Nephron (organoid): ENCODE data around the gene NPTX1.
A peak's percentile ranks its signal among the peaks of the same experiment; 100 is the strongest.

ENCODE experiments used
- H3K27ac Mint-ChIP-seq, 3 experiments: 2 replicates each; pipeline ENCODE4 v1.8.0; 2020; ENCODE audit warnings: mixed read lengths in 3 of 3, mild to moderate bottlenecking in 2 of 3, moderate library complexity in 1 of 3
- H3K27me3 Mint-ChIP-seq: 2 replicates; pipeline ENCODE4 v1.8.0; 2021; ENCODE audit warnings: low read depth, mild to moderate bottlenecking, moderate library complexity, mixed read lengths
- H3K36me3 Mint-ChIP-seq: 2 replicates; pipeline ENCODE4 v1.8.0; 2020; ENCODE audit warnings: low read depth, mixed read lengths
- H3K4me1 Mint-ChIP-seq: 2 replicates; pipeline ENCODE4 v1.8.0; 2020; ENCODE audit warnings: mixed read lengths
- H3K4me3 Mint-ChIP-seq, 3 experiments: 2 replicates each; pipeline ENCODE4 v1.8.0; 2020; ENCODE audit warnings: mild to moderate bottlenecking in 3 of 3, mixed read lengths in 3 of 3, moderate library complexity in 2 of 3
- H3K9me3 Mint-ChIP-seq: 2 replicates; pipeline ENCODE4 v1.8.0; 2020; ENCODE audit warnings: mixed read lengths
- TF ChIP-seq, protein P1 (sequence below), 3 experiments: fragments of 200-600 bp; sonication (generic); IDR thresholded peaks; one replicate each; pipeline ENCODE4 v1.5.0; 2021; ENCODE audit warnings: antibody characterized with exemption in 3 of 3; ENCODE audit not compliant: unreplicated experiment in 3 of 3

The NPTX1 gene

DNA sequence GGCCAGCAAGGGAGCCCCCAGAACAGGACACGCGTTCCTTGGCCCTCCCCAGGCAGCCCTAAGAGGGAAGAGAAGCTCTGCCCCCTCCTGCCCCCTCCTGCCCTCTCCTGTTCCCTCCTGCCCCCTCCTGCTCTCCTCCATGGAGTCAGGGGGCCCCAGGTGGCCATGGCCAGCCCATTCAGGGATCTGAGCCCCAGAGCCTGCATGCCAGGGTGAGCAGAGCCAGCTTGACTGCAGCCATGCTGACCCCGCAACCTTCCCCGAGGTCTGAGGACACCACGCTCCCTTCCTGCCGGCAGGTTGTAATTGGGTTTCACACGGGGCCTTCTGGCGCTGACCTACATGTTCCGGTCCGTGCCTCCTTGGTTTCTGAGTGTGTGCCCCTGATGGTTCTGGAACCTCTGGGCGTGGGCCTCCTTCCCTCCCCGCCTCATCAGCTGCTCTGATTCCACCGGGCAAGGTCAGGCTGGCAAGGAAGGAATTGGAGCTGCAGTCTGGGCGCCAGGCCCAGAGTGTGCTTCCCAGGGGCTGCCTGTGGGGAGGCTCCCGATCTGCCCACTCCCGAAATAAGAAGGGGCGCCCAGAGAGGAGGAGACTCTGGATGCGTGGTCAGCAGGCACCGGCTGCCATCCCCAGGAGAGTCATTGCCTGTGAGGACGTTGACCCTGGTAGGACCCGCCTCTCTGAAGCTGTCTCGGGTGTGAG is 23.7 kb upstream of the NPTX1 start:
- Mint-ChIP-seq H3K27ac (no peak overlapping the region), H3K9me3 (no peaks in the 10 kb centered on the region), H3K36me3 (no peaks in the 10 kb centered on the region), H3K4me1 (peaks cover 27% of the 10 kb centered on the region), H3K27me3 (peaks cover 50% of the 10 kb centered on the region), H3K4me3 (no peak overlapping the region)
- TF ChIP-seq, protein P1, sequence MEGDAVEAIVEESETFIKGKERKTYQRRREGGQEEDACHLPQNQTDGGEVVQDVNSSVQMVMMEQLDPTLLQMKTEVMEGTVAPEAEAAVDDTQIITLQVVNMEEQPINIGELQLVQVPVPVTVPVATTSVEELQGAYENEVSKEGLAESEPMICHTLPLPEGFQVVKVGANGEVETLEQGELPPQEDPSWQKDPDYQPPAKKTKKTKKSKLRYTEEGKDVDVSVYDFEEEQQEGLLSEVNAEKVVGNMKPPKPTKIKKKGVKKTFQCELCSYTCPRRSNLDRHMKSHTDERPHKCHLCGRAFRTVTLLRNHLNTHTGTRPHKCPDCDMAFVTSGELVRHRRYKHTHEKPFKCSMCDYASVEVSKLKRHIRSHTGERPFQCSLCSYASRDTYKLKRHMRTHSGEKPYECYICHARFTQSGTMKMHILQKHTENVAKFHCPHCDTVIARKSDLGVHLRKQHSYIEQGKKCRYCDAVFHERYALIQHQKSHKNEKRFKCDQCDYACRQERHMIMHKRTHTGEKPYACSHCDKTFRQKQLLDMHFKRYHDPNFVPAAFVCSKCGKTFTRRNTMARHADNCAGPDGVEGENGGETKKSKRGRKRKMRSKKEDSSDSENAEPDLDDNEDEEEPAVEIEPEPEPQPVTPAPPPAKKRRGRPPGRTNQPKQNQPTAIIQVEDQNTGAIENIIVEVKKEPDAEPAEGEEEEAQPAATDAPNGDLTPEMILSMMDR (IDR thresholded peaks at IDR 0.05; ENCODE audit: unreplicated experiment in 3 of 3), result no peak

DNA sequence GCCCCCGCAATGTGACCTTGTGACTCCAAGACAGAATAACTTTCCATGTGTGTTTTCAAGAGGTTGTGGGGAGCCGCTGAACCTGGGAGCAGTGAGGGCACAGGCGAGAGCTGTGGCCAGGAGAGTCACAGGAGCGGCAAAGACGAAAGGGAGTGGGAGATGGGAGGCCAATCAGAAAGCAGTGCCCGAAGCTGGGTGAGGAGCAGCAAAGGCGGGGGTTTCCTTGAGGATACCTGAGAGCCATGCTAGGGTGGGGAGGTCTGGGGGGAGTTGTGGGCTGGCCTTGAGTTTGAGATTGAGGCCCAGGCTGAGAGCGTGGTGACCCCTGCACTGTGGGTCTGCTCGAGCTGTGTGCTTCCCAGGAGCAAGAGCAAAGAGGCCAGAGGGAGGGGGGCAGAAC is 23.2 kb upstream of the NPTX1 start:
- Mint-ChIP-seq H3K36me3 (no peaks in the 10 kb centered on the region), H3K9me3 (no peaks in the 10 kb centered on the region), H3K27ac (peak overlapping the region in 2 of 3 experiments; percentile 2 to 13), H3K27me3 (peaks cover 48% of the 10 kb centered on the region), H3K4me3 (no peak overlapping the region), H3K4me1 (peaks cover 24% of the 10 kb centered on the region)
- TF ChIP-seq, protein P1 (IDR thresholded peaks at IDR 0.05; ENCODE audit: unreplicated experiment in 3 of 3), result no peak

DNA sequence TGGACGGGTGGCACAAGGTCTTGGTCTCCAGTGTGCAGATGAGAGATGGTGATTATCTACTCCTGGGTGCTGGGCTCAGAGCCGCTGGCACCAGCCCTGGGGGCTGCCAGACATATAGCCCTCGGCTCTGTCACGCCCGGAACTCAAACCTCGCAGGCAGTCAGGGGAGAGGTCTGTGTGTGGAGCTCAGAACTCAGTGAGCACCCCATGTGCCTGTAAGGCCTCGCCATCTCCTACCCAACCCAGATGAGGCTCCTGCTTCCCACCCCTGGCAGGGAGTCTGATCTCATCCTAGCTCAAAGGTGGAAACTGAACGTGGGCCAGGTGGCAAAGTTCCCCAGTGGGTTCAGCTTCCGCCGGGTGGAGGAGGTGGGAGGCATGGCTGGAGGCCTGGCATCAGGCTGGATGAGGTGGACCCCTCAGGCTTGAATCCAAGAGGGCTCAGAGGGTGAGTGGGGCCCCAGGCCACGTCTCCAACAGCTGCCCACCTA is 22.6 kb upstream of the NPTX1 start:
- no peaks in the 10 kb centered on the region for H3K9me3 Mint-ChIP-seq
- TF ChIP-seq, protein P1 (IDR thresholded peaks at IDR 0.05; ENCODE audit: unreplicated experiment in 3 of 3), result no peak
- peaks cover 24% of the 10 kb centered on the region for H3K4me1 Mint-ChIP-seq
- H3K36me3 Mint-ChIP-seq, result no peaks in the 10 kb centered on the region
- H3K4me3 Mint-ChIP-seq, result no peak overlapping the region
- H3K27me3 Mint-ChIP-seq, result peaks cover 50% of the 10 kb centered on the region
- peak overlapping the region in 2 of 3 experiments; percentile 2 to 13 for H3K27ac Mint-ChIP-seq

DNA sequence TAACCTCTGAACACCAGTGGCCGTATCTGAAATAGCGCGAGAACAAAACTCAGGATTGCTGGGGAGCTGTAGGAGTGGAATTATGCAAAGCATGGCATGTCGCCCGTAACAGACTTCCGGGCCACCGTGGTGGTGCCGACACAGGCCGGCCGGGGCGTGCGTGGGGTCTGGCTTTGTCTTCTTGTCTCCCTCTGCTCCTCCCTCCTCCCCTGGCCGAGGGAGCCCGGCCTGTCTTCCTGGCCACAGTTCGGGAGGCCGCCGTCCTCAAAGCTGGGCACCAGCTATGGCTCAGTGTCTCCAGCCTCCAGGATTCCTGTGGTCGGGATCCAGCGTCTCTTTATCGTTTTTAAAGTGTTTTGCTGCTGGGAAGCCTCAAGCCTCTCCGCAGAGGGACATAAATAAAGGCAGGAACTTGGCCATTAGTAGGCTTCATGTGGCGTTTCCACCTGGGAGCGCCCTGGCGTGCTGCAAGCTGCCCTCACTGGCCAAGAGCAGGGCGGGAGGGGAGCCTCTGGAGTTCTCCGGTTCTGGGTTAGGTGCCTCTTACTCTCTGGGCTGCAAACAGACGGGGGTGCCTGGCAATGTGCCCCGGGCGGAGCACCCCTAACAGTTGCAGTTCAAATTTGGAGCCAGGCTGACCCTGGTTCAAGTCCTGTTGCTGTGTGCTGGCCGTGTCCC is 22.0 kb upstream of the NPTX1 start:
- TF ChIP-seq, protein P1 (IDR thresholded peaks at IDR 0.05; ENCODE audit: unreplicated experiment in 3 of 3), result no peak
- Mint-ChIP-seq H3K4me3 (no peak overlapping the region), H3K9me3 (no peaks in the 10 kb centered on the region), H3K4me1 (peaks cover 24% of the 10 kb centered on the region), H3K27ac (peak overlapping the region in 2 of 3 experiments; percentile 6 to 9), H3K36me3 (no peaks in the 10 kb centered on the region), H3K27me3 (peaks cover 54% of the 10 kb centered on the region)

DNA sequence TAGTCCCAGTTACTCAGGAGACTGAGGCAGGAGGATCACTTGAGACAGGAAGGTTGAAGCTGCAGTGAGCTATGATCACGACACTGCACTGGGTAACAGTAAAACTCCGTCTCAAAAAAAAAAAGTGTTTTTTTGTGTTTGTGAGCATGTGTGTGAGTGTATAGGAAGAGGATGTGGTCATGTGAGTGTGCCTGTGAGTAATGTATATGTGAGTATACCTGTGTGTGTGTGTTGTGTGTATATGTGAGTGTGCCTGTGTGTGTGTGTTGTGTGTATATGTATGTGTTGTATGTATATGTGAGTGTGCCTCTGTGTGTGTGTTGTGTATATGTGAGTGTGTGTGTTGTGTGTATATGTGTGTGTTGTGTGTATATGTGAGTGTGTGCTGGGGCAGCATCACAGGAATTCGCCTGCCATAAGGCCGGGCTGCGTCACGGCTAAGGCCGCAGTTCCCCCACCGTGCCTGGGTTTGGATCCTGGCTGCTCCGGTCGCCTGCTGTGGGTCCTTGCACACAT is 21.4 kb upstream of the NPTX1 start:
- peaks cover 28% of the 10 kb centered on the region for H3K4me1 Mint-ChIP-seq
- peaks cover 59% of the 10 kb centered on the region for H3K27me3 Mint-ChIP-seq
- H3K27ac Mint-ChIP-seq, result peak overlapping the region in 2 of 3 experiments; percentile 6 to 9
- H3K4me3 Mint-ChIP-seq, result peak overlapping the region in 1 of 3 experiments; percentile 0
- TF ChIP-seq, protein P1 (IDR thresholded peaks at IDR 0.05; ENCODE audit: unreplicated experiment in 3 of 3), result no peak
- H3K36me3 Mint-ChIP-seq, result no peaks in the 10 kb centered on the region
- no peaks in the 10 kb centered on the region for H3K9me3 Mint-ChIP-seq
